ENCODE results near the gene SOX2. TPM values are rescaled to one million over a fixed set of nuclear protein-coding genes. Genes with fewer than 3 reads are reported as not detected.

SOX2 gene
- polyA plus RNA-seq, 1 donor: 0.18 TPM

DNA sequence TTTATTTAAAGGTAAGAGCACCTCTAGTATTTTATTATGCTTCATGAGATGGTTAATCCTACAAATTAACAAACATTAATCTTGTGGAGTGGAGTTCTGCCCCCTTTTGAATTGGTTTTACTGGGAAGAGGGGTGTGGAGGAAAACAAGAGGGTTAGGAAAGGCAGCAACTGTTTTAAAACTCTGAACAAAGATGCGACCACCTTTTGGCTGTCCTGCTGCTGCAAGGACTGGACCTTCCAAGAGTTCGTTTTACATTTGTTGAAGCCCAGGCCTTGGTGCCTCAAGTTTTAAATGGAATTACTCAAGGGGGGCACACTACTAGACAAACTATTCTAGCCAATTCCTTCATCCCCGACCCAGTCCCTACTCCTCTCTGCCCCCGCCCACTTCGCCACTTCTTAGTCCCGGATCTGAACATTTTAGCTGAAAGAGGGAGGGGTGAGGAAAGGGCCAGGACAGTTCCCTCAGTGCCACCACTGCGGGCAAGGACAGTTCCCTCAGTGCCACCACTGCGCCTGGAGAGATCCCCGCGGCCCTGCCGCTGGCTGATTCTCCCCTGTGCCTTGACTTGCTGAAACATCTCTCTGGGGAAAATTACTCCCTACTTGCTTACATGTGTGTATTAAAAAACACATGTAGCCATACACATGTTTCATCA lies 11.2 kb downstream of the SOX2 start:
- DNase-seq: no peak

DNA sequence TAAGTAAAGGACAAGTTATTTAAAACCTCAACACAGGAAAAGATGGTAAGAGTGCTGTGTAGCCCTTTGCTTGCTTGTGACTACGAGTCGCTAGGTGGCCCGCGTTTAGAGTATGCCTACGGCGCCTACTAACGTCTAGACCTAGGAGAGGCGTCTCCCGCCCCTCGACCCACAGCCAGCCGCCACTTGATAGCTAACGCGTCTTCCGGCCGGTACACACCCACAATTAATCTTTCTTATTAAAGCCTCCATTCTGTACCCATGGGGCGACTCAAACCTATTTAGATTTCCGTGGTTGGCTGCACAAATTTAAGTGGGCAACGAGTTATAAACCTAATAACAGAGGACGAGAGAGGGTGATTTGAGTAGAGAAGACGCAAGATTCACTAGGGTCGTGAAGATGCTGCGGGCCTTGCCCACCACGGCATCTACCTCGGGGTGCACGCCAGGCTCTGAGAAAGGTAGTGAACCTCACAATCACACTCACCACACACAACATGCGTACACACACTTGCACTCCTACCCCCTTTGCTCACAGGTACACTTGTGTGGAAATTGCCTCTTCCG lies 12.0 kb downstream of the SOX2 start:
- DNase-seq: no peak

DNA sequence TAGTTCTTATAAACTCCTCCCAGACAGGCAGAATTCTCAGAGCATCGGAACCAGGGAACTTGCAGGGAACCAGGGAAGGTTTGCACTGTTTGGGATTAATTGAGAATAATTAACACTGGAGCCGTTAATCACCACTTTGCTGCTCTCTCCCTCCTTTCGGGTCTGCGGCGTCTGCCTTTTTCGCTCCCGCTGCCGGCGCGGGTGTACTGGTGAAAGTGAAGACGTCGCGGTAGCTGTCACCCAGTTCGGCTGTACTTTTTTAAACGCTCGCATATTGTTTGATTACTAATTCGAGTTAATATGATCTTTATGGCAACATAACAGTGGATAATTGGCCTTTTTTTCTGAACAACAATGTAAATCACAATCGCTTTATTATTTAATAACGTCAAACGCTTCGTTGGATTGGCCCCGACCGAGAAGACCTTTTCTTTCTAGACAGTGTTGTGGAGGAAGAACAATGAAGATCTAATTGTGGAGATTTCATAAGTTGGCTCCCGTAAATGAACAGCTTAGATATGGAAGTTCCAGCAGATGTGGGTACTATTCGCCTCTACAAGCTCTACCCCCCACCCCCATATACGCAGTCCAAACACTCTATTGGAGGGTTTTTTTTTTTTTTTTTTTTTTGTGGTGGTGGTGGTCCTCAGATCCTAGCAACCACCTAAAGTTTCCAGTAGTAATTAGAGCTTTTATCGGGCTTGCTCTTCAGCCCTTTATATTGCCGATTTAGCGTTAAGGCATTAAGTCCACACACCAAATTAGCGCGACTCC lies 12.7 kb downstream of the SOX2 start:
- DNase-seq: no peak

DNA sequence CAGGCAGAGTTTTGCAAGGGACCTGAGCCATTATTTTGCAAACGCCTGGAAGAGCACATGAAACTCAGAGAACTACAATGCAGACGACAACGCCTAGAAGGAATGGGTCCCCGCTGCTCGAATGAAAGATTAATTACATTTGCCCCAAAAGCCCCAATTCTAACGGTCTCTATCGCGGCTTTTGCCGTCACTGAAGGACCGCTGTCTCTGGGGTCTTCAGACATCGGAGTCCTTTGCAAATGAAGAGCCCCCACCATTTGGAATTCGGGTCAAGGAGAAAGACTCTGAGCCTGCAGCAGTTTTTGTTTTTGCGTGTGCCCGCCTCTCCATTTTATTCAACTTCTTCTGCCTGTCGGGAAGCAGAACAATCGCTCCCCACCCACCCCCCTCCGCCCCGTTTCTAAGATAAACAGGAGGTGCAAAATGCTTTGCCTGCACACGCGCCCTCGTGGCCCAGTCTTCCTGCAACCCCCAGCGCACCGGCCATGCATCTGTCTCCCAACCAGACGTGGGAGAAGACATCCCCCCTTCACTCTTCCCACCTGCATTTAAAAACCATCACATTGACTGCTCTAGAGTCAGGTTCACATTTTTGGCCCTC lies 13.5 kb downstream of the SOX2 start:
- no peak for DNase-seq

GRCh38 chr3:181725830-181726229 lies 14.1 kb downstream of the SOX2 start:
- DNase-seq: no peak

GRCh38 chr3:181726351-181727330 lies 14.9 kb downstream of the SOX2 start:
- DNase-seq: no peak

DNA sequence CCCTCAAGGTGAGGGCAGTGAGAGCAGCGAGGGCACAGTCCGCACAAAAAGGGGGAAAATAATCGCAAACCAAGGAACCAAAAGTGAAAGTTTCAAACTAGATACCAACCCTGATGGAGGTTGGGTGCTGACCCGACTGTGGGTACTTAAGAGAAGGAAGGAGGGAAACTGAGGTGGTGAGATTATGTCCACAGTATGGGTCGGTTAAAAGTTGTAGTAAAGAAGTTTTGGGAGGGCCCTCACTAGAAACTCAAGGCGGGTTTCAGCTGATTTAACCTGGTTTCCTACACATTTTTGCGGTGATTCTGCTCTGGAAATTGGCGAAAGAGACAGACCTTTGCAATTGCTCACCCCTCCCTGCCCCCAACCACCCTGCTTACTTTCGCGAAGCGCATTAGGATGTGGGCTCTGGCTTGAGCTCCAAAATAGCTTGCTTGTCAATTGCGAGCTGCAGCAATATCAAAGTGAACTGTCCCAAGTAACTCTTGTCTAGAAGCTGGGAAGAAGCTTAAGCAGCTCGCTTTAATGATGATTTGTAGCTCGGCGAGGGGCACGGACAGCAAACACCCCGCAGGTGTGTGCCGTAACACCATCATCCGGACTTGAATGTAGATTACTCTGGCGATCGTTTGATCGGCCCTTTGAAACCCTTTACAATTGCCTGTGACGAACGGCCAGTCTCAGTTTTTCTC lies 15.8 kb downstream of the SOX2 start:
- no peak for DNase-seq

DNA sequence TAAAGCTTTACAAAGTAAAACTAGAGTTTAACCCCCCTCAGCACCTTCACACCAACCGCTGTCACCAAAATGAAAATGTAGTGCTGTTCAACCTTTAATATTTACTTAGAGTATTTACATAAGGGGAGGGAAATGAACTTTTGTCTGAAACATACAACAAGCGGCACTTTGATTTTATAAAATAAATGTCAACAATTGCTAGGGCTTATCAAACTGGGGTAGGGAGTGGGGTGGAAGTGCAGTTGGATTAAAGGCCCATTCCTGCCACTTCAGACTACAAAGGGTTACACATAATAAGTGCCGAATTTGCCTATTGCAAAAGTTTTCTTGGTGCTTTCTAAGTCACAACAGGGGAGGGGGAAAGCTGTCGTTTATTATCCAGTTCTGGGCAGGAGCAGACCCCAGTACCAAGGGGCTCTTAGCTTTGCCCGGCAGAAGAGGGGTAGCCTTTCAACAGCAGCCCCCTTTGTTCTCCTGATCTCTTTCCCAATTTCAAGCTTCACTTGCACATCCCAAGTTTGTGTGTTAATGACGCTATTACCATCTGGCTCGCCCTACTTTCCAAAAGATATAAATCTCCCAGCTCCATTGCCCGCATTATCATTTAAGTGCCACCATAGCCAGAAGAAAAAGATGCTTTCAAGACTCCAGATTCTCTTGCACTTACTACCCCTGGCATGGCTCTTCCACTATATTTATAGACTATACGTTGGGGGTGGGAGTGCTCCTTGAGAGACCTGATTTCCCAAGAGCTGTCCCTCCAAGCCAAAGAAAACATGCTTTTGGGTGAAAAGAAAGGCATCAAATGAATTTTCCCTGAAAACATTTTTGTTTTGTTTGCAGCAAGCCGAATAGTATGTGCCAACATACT lies 17.0 kb downstream of the SOX2 start:
- no peak for DNase-seq

- no peak for DNase-seq
These were observed 17.7 kb downstream of the SOX2 start for GRCh38 chr3:181729341-181729869.

DNA sequence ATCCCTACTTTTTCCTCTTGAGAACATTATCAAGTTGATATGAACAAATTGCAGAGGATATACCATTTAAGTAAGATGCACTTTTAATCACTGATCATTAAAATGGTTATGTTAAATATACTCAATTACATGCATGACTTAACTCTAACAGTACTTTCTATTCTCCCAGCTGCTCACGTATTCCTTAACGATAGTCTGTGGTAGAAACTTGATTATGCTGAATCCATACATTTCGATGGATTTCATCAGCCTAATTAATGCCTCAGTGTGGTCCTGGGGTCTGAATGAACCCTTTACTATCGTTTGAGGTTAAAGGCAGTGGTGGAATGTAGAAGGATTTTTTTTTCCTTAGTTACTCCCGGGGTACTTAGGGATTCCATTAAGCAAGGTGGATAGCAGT lies 18.6 kb downstream of the SOX2 start:
- no peak for DNase-seq

- DNase-seq: no peak
These were observed 19.2 kb downstream of the SOX2 start for GRCh38 chr3:181730934-181731333.

- no peak for DNase-seq
These were observed 24.2 kb downstream of the SOX2 start for GRCh38 chr3:181735911-181736310.

GRCh38 chr3:181738551-181738950 lies 26.8 kb downstream of the SOX2 start:
- DNase-seq: no peak

GRCh38 chr3:181739628-181740027 lies 27.9 kb downstream of the SOX2 start:
- no peak for DNase-seq

- DNase-seq: no peak
These were observed 29.7 kb downstream of the SOX2 start for GRCh38 chr3:181741417-181741816.

GRCh38 chr3:181752202-181752671 lies 40.5 kb downstream of the SOX2 start:
- DNase-seq: no peak

GRCh38 chr3:181753391-181753790 lies 41.7 kb downstream of the SOX2 start:
- DNase-seq: no peak

DNA sequence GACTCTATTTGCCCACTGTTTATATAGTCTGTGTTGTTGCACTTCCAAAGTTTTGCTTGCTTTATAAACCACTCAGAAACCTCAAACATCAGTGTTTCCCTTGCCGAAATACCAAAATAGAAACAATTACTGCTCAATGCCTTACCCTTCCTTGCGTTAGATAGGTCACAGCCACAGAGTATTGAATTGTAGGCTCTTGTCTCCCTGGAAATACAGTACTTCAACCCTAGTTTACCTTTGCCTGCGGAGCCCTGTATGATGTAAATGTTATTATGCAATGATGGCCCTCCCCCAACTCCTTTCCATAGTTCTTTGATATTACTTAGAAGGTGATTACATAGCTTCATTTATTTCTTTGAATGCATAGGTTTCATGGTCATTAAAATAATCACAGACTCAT lies 44.2 kb downstream of the SOX2 start:
- no peak for DNase-seq

DNA sequence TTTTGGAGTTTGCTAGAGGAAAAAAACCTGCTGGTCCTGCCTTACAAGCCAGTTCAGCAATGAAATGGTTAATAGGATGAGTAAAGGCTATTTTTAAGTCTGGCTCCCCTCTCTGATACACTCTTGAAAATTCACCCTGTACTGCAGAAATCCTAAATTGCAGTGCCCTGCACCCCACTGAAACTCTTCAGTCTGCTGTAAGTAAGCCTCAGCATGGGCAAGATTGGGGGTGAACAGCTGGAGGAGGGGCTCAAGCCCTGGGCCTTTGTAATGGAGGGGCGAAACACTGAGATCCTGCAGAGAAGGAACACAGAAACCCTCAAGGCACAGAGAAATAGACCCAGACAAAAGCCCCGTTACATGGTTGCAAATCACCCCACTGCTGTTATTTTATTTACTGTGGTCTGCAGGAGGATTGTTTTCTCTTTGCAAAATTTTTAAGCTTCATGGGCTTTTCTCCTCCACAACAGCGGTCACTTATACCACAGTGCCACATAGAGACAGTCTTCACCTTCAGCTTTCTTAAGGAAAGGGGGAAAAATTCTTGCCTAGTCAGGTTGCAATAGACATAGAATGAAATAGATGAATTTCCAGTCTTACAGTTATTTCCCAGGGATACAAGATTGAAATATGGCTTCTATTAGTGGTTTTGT lies 45.0 kb downstream of the SOX2 start:
- no peak for DNase-seq
